GM18498 (cell line): Measurements from ENCODE around the gene SOBP.
"Not testable (repeated sequence)": the region's sequence is repeated elsewhere in the genome, so short reads cannot be mapped to it uniquely, and the experiment has no call there.

ENCODE experiments used
- ATAC-seq: cut with Tn5 transposase; IDR thresholded peaks from one replicate; pipeline ENCODE4 v1.9.1; 2021; ENCODE audit warnings: mild to moderate bottlenecking, moderate library complexity; ENCODE audit not compliant: unreplicated experiment

SOBP gene

DNA sequence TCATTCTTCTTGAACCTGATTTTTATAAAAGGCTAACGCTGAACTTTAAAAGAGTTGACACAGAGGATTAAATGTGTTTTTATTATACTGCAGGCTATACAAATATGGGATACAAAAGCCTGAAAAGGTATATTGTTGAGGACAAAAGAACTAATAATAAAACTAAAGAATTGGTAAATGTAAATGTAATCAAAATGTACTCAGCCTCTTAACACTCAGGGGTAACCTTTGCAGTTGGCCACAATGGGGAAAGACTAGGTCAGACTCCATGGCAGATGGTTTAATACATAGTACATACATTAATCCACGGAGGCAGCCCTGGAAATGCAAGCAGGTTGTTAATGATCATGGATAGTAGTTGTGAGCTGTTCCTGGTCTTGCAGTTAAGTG, 57.5 kb downstream of the SOBP start:
- no peak for ATAC-seq

DNA sequence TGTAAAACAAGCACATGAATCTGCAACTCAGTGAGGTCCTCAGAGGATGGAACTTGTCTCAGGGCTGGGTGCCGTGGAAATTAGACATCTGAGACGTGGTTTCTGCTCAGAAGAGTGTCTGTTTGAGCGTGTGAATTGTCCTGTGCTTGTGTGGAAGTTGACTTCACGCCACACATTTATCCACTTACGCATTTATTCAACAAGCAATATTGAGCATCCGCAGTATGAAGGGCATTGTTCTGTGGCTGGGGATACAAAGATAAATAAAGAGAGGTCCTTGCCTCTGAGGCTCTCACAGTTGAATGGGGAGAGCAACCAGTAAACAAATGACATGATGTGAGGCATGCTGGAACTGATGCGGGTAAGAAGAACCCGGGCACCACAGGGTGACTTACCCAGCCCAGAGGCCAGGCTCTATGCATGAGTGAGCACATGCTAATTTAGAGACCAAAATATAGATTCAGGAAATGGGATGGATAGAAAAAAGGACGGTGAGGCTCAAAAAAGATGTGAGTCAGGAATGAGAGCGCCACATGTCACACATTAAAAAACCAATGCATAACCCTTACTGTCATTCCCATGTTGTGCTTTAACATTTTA, 60.4 kb downstream of the SOBP start:
- ATAC-seq = no peak

DNA sequence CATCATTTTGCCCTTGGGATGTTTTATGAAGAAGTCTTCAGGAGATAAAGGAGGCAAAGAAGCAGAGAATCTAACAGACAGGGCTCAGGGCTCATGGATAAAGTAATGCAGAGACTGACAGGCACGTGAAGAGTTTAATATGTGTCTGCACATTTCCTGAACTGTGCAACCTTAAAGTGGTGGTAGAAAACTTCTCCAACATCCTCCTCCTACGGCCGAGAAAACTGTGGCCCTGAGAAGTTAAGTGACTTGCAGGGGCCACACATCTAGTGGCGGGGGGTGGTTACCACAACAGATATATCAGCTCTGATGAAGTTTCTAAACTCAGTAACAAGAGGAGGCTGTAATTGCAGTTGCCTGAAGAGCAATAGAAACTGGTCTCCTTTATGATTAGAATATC, 61.0 kb downstream of the SOBP start:
- no peak for ATAC-seq

DNA sequence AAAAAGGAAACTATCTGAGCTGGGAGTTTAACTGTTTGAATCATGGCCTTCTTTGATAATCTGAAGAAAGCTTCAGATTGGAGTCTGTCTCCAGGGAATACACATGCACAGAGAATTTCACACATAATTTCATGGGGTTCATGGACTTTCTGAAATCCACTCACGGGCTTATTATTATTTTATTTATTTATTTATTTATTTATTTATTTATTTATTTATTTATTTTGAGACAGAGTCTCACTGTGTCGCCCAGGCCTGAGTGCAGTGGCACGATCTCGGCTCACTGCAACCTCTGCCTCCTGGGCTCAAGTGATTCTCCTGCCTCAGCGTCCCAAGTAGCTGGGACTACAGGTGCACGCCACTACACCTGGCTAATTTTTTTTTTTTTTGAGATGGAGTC, 63.2 kb downstream of the SOBP start:
- ATAC-seq = not testable (repeated sequence)

DNA sequence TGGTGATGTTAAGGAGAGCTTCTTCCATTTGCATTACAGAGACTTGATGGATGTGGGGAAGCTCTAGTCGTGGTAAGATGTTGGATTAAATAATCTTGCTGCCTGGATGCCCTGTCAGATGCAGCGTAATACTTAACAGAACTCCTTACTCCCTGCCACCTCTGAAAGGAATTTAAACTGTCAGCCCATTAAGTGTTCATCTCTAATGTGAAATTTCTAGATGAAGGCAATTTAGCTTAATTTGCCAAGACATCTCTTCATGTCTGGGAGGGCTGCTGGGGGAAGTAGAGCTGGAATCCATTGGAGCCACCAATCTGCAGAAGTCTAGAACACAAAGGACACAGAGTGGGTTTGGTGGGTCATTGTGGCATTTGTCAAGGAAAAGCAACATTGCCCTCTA, 64.4 kb downstream of the SOBP start:
- ATAC-seq = no peak

DNA sequence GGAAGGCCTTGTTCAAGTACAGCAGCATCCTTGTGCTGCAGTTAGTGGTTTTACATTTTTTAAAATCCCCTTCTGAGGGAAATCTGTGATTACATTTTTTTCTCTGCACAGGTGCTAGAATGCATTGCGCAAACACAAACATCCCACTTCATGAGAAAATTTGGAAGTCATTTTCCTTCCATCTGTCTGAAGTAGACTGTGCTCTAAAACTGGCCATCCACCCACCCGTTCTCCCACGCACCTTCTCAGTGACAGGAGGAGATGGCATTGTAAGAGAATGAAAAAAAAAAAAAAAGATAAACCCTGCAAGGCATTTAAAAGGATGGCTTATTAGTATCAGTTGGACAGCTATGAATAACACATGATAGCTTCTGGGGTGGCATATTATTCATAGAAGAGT, 65.0 kb downstream of the SOBP start:
- no peak for ATAC-seq

DNA sequence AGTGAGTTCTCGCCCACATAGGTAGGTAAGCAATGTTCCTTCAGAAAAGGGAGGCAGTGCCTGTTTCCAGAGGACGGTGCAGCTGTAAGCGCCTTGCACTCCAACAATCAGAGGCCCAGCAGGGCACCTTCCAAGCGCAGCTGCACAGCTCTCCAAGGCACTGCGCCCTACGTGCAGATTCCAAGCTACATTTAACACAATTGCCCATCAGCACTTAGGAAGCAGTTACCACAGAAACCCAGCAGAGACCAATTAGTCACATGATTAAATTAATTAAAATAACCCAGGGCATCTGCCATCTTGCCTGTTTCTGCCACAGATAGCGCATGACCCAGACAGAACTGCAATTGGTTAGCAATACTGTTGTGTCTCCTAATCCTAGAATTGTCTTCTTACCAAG, 65.5 kb downstream of the SOBP start:
- no peak for ATAC-seq

DNA sequence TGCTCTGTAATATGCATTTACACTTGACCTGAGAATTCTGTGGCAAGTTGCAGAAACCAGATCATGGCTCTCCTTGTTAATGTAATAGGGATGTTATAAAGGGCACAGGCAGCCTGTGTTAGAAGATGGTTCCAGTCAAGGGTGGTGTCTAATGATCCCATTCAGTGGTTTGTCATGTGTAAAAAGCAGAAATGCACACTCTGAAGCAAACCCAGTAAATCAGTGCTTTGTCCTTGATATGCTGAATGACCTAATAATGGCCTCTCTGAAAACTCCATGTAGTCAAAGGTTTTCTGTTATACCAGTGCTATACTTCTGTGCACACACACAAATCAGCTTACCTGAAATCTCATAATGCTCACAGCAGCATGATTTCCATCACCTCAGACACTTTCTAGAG, 66.2 kb downstream of the SOBP start:
- ATAC-seq = no peak

DNA sequence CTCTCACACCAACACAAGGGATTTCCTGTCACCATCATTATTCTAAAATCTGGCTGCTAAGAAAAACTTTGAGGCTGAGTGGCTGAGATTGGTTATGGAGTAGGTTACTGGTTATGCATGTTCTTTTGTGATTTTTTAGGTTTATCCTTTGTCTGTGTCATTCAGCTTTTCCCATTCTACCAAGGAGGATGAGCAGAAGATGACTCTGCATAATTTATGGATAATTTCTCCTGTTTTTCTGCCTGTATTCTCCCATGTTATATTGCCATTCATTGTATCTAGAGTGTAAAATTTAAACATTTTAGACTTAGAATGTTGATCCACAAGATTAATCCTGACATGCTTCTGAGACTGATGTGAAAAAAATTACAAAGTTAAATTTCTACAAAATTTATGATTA, 67.8 kb downstream of the SOBP start:
- no peak for ATAC-seq

DNA sequence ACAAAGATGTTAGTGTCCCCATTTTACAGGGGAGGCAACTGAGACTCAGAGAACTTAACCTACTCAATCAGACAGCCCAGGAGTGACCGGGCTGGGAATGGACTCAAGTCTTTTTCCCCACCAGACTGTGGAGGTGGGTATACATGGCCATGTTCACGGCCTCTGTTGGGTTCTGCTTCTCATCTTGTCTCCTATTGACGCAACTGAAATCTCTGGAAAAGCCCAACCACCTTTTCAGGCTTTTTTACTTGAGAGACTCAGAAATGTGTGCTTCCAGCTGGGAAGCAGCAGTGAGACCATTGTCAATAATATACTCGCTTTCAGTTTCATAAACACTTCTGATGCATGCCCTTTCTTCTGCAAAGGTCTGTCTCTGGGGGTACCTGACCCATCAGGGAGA, 70.7 kb downstream of the SOBP start:
- ATAC-seq = no peak

DNA sequence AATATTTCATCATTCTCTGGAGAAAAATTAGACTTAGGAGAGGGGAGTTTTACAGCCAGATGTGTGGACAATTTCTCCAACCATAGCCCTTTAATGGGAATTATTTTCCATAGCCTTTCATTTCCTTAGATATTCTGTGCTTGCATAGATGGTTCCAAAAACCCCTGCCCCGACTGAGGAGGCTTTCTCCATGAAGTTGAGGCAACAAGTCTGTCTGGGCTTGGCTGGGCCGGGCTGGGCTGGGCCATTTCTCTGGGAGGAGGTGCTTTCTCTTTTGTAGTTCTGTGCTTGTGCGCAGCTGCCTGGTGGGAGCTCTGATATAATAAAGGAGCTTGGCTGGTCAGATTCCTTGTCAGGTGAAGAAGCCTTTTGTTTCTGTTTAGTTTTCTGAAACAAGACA, 71.4 kb downstream of the SOBP start:
- ATAC-seq = no peak

DNA sequence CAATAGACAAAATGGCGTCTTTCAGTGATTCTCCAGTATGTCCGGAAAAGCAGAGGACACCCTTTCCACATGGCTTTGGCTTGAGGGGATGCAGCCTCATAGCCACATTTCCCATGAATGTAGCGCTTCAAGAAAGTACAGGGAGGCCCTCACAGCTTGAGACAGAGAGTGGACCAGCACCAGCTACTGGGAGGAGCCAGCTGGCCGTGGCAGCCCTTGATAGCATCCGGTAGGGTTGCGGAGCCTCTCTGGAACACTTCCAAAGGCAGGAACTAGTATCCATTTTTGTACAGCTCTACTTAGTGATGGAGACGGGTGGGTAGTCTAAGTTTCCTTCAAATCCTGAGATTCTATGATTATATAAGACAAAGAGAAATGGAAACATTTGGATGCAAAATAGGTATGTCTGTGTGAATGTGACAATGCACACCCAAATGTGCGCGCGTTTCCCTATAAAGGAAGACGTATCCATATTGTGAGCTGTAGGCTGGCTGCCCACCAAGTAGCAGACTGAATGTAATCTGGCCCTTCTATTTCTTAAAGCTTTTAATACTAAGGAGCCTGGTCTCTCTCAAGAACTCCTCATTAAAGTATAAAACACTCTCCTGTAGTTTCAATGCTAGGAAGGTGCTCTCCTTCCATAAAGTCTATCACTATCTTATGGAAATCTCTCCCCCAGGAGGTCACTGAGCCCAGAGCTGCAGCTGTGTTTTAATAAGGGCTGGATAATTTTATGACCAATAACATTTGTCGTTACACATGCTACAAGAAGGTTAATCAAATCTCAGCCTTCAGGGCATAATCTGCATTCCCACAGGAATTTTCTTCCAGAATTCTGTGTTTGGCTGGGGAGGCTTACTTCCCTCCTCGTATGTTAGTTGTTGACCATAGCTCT, 74.0 kb downstream of the SOBP start:
- no peak for ATAC-seq

DNA sequence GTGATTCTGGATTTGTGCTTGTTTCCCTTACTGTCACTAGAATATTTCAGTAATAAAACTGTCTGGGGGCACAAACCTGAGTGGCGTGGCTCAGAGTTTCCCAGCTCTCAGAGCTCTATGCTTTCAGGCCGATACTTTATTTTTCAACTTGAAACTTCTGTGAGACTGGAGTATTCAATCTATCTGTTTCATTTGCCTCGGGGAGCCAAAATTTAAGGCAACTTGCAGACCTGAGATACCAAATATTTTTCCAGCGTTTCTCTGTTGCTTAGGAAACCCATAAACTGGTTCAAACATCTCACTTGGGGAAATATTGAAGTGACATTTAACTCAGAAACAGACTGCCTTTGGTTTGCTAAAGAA, 74.7 kb downstream of the SOBP start:
- no peak for ATAC-seq

DNA sequence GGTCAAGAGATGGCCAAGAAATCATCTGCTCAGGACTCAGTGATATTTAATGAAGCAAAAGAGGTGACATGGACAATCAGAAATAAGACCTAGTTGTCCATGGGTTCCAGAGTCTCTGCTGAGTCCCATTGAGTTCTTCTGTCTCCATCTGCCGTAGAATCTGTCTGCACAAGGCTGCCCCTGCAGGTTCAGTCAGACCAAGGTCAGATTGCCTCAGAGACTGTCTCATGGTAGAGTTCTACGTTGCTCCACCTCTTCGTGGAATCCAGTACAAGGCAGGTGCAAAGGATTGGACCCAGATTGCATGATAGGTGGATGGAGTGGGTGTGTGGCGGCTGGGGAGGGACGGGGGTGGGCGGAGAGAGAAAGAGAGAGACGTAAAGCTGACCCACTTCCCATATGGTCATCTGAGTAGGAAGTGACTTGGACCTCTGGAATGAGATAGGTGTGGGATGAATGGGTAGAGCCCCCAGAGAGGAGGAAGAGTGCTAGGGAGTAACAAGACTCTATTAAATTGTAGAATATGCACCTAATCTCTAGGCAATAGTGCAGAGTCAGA, 75.3 kb downstream of the SOBP start:
- no peak for ATAC-seq

DNA sequence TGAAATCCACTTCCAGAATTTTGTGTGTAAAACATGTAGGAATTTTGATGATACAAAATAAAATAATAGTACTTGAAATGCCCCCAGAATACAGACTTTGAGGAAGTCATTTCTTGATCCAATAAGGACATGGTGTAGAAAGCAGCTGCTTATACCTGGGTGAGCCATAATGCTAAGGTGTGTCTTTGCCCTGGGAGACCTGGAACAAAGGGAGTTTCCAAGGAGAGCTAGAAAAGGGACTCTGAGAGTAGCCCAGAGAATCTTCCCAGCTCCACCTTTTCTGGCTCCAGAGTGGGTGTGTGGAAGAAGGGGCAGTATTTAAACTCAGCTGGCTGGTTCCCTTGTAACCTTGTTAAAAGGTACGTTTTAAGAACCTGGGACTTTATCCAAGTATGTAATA, 77.7 kb downstream of the SOBP start:
- no peak for ATAC-seq

DNA sequence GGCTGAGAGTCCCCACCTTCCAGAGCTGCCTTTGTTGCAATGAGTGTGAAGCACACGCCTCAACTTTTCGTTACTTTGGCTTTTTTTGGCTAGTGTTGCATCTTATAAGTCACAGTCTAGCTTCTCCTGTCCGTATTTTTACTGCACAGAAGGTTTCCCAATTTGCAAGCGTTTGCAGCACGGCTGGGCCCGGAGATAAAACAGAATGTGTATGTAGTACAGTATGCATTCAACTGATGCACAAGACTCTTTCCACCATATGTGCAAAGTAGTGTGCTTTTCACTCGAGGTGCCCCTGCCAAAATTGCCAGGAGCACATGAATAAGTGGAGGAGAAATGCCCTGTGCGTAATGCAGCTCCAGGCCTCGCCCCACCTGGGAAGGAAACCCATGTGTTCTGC, 79.6 kb downstream of the SOBP start:
- ATAC-seq = no peak

DNA sequence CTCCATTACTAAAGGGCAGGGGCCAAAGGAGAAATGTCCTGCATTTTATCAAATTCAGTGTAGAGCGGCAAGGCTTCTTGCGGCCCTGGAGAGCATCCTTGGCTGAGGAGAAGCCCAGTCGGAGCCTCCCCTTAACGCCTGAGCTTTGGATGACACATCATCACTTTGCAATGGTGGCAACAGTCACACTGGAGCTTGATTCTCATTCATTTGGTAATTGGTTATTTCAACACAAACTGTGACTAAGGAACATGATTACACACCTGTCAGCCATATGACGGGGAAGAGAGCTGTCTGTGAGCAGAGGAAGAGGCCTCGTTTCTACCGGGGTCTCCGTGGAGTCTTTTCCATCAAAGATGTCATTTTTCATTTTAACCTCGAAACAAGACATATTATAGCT, 81.4 kb downstream of the SOBP start:
- no peak for ATAC-seq

DNA sequence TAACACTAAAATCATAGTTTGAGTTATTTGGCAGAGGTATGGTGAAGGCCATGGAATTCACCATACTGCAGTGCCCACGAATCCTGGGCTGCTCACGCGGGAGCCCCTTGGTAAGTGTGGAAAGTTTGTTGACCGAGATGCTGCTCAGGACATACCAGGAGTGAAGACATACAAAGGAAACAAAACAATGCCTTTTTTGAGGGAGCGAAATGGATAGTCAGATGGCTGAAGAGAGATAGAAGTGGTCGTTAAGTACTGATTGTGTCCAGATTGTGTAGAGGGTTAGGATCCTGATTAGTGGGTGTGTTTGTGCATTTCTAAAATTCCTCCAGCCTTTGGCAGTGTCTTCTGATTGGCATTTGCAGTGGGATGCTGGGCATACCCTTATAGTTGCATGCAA, 83.0 kb downstream of the SOBP start:
- ATAC-seq = no peak

DNA sequence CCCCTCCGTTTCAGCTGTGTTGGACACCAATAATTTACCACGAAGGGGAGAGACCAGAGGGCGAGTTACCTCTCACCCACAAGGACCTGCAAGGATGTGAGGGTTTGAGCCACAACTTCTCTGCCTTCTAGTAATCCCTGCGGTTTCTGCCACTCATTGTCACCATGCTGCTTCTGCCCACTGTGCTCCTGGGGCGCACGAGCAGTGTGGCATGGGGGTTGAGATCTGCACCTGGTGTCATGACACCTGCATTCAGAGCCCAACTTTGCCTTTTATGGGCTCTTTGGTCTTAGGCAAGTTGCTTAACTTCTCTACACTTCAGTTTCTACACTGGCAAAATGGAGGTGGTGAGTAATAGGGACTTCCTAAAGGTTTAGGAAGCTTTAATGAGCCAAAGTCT, 84.9 kb downstream of the SOBP start:
- ATAC-seq = no peak

DNA sequence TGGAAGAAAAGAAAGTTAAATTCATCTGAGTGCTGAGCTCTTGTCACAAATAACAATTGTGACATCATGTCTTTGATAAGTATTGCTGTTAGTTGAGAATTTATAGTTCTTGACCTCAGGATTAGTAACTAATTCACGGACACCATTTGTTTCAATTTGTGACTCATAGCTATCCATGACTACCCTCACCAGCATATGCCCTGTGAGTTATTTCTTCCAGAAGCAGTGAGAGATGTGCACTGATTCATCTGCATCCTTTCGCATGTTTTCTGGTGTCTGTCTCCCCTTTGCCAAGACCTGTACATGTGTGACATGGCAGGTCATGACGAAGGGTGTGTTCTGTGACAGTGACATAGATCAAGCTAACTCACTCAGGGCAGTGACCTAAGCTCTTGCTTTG, 86.9 kb downstream of the SOBP start:
- ATAC-seq = no peak

DNA sequence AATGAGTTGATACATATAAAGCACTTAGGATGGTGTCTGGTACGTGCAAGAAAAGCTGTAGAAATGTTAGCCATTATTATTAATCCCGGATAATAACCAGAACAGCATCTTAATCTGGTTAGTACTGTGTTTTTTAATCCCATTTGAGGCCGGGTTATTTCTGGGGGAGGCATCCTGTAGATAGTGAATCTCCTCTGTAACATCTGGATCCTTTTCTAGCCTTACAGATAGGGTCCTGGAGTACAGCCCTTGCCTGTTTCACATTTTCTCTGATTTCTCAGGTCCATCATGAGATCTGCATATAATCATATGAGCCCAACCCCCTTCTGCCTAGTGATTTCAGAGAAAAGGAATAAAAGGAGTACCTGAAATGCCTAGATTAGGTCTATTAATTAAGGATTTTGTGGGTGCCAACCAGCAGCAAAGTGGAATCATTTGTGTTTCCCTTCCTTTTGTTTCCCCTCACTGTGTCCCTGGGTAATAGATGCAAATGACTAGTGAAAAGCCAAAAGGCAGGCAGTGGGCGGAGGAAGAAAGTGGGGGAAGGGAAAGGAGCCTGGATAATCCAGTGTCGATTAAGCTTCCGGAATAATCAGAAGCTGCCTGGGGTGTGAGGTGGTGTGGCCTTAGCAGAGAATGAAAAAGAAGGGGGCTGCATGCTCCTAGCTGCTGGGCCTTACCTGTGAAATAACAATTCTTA, 88.9 kb downstream of the SOBP start:
- no peak for ATAC-seq
